Epithelial cell of esophagus (primary cell): ENCODE data around the gene PNPLA7.
"Not testable (repeated sequence)": the region's sequence is repeated elsewhere in the genome, so short reads cannot be mapped to it uniquely, and the experiment has no call there.

Source experiments
- DNase-seq: peaks from one replicate; pipeline ENCODE4 v3.0.0; 2010; ENCODE audit warnings: low read depth
- H3K4me3 ChIP-seq: 2 replicates; pipeline ENCODE4 v1.5.1; 2011; ENCODE audit warnings: mild to moderate bottlenecking, low read length, control low read depth
- CTCF ChIP-seq: IDR thresholded peaks from 2 replicates; pipeline ENCODE4 v1.5.1; 2011; ENCODE audit warnings: low read depth, mild to moderate bottlenecking, low read length, control low read depth, inconsistent platforms; ENCODE audit not compliant: insufficient read depth; ENCODE audit errors: missing control alignments

PNPLA7 gene

GRCh38 chr9:137547687-137548543, 2.3 kb downstream of the PNPLA7 start:
- no peak for TF ChIP-seq CTCF
- DNase-seq, result peak; percentile 53
- no peak overlapping the region for H3K4me3 ChIP-seq

- H3K4me3 ChIP-seq, result no peak overlapping the region
- no peak for DNase-seq
- TF ChIP-seq CTCF, result no peak
These were observed 5.1 kb downstream of the PNPLA7 start for GRCh38 chr9:137545123-137545522.

GRCh38 chr9:137544176-137544760, 5.9 kb downstream of the PNPLA7 start:
- no peak for TF ChIP-seq CTCF
- peak; percentile 20 for DNase-seq
- no peak overlapping the region for H3K4me3 ChIP-seq

- no peak overlapping the region for H3K4me3 ChIP-seq
- no peak for DNase-seq
- no peak for TF ChIP-seq CTCF
These were observed 6.8 kb downstream of the PNPLA7 start for GRCh38 chr9:137543237-137543963.

- no peak overlapping the region for H3K4me3 ChIP-seq
- TF ChIP-seq CTCF, result no peak
- no peak for DNase-seq
These were observed 7.7 kb downstream of the PNPLA7 start for GRCh38 chr9:137542486-137542885.

- H3K4me3 ChIP-seq, result no peak overlapping the region
- TF ChIP-seq CTCF, result no peak
- no peak for DNase-seq
These were observed 9.7 kb downstream of the PNPLA7 start for GRCh38 chr9:137540536-137540935.

- no peak overlapping the region for H3K4me3 ChIP-seq
- no peak for TF ChIP-seq CTCF
- no peak for DNase-seq
These were observed 12.1 kb downstream of the PNPLA7 start for GRCh38 chr9:137538058-137538457.

GRCh38 chr9:137536594-137537131, 13.5 kb downstream of the PNPLA7 start:
- not testable (repeated sequence) for H3K4me3 ChIP-seq, DNase-seq
